Large intestine (tissue), 3 donors: Measurements from ENCODE around the gene MYBL2. TPM values are rescaled to one million over a fixed set of nuclear protein-coding genes. Genes with fewer than 3 reads are reported as not detected.

Source experiments
- DNase-seq, 2 donors: peaks; one replicate each; pipeline versions ENCODE4 v3.0.0 to v3.0.0-alpha.2; 2013
- H3K27ac ChIP-seq: one replicate; pipeline ENCODE4 v1.5.1; 2013; ENCODE audit warnings: low read length
- H3K27me3 ChIP-seq: 2 replicates; pipeline ENCODE4 v1.6.1; 2013; ENCODE audit warnings: low read length; ENCODE audit not compliant: control insufficient read depth, insufficient read depth
- H3K36me3 ChIP-seq: 2 replicates; pipeline ENCODE4 v1.6.1; 2013; ENCODE audit warnings: low read length; ENCODE audit not compliant: control insufficient read depth, insufficient read depth
- H3K4me1 ChIP-seq: one replicate; pipeline ENCODE4 v1.6.1; 2013; ENCODE audit warnings: low read length; ENCODE audit not compliant: control insufficient read depth, insufficient read depth
- H3K4me3 ChIP-seq: one replicate; pipeline ENCODE4 v1.5.1; 2013; ENCODE audit warnings: low read length
- H3K9me3 ChIP-seq: one replicate; pipeline ENCODE4 v1.6.1; 2013; ENCODE audit warnings: mild to moderate bottlenecking, low read depth, low read length, moderate library complexity; ENCODE audit not compliant: control insufficient read depth
- WGBS: methylation state at CpG from one replicate; pipeline ENCODE4 v1.1.5; 2013; ENCODE audit warnings: low lambda C conversion rate; ENCODE audit not compliant: insufficient coverage; 5-methylcytosine and 5-hydroxymethylcytosine counted together
- polyA plus RNA-seq: library from polyadenylated mRNA; unstranded; fragments of 120-200 nt; gene quantifications from one replicate; pipeline ENCODE4 v1.2.1, GENCODE V29; 2013

The MYBL2 gene
- polyA plus RNA-seq, 1 donor: 13.0 TPM

GRCh38 chr20:43721097-43721428, 54.1 kb downstream of the MYBL2 start:
- no CpG with 5 or more reads among the region's 2 CpGs for WGBS
- no peaks in the 10 kb centered on the region for H3K27me3 ChIP-seq

GRCh38 chr20:43721429-43722152, 54.7 kb downstream of the MYBL2 start:
- Histone ChIP-seq H3K4me1 (no peaks in the 10 kb centered on the region), H3K27me3 (no peaks in the 10 kb centered on the region), H3K36me3 (no peaks in the 10 kb centered on the region), H3K27ac (no peak overlapping the region), H3K9me3 (no peaks in the 10 kb centered on the region), H3K4me3 (no peak overlapping the region)
- WGBS: no CpG with 5 or more reads among the region's 15 CpGs
- DNase-seq: no peak

More at GRCh38 chr20:43721097-43721428, 54.1 kb downstream of the MYBL2 start:
- Histone ChIP-seq H3K4me3 (no peak overlapping the region), H3K4me1 (no peaks in the 10 kb centered on the region), H3K27ac (no peak overlapping the region), H3K9me3 (no peaks in the 10 kb centered on the region), H3K36me3 (no peaks in the 10 kb centered on the region)
- no peak for DNase-seq

- no peak for DNase-seq
- WGBS: 57% methylated on average over 5 of the region's 8 CpGs
- Histone ChIP-seq H3K4me3 (no peak overlapping the region), H3K27ac (no peak overlapping the region), H3K4me1 (no peaks in the 10 kb centered on the region), H3K9me3 (no peaks in the 10 kb centered on the region), H3K36me3 (no peaks in the 10 kb centered on the region), H3K27me3 (no peaks in the 10 kb centered on the region)
Measured at GRCh38 chr20:43722153-43722505, 55.2 kb downstream of the MYBL2 start.

- no peaks in the 10 kb centered on the region for H3K9me3 ChIP-seq
- no peaks in the 10 kb centered on the region for H3K36me3 ChIP-seq
- no peaks in the 10 kb centered on the region for H3K4me1 ChIP-seq
- H3K4me3 ChIP-seq: no peak overlapping the region
- no CpG with 5 or more reads among the region's 4 CpGs for WGBS
- H3K27me3 ChIP-seq: no peaks in the 10 kb centered on the region
- H3K27ac ChIP-seq: no peak overlapping the region
- no peak for DNase-seq
Measured at GRCh38 chr20:43723186-43723585, 56.3 kb downstream of the MYBL2 start.

GRCh38 chr20:43723735-43724134, 56.8 kb downstream of the MYBL2 start:
- no peaks in the 10 kb centered on the region for H3K4me1 ChIP-seq
- H3K4me3 ChIP-seq: no peak overlapping the region
- no peaks in the 10 kb centered on the region for H3K27me3 ChIP-seq
- H3K27ac ChIP-seq: no peak overlapping the region
- DNase-seq: no peak
- H3K9me3 ChIP-seq: no peaks in the 10 kb centered on the region
- no CpG with 5 or more reads among the region's 3 CpGs for WGBS
- no peaks in the 10 kb centered on the region for H3K36me3 ChIP-seq

- H3K4me3 ChIP-seq: no peak overlapping the region
- WGBS: no CpG with 5 or more reads among the region's 5 CpGs
- no peaks in the 10 kb centered on the region for H3K36me3 ChIP-seq
- H3K27me3 ChIP-seq: no peaks in the 10 kb centered on the region
- DNase-seq: no peak
- H3K9me3 ChIP-seq: no peaks in the 10 kb centered on the region
- H3K27ac ChIP-seq: no peak overlapping the region
- H3K4me1 ChIP-seq: no peaks in the 10 kb centered on the region
Measured at GRCh38 chr20:43724383-43724782, 57.5 kb downstream of the MYBL2 start.

GRCh38 chr20:43725666-43726065, 58.8 kb downstream of the MYBL2 start:
- H3K27ac ChIP-seq: no peak overlapping the region
- WGBS: no CpG with 5 or more reads among the region's 2 CpGs
- no peaks in the 10 kb centered on the region for H3K9me3 ChIP-seq
- H3K27me3 ChIP-seq: no peaks in the 10 kb centered on the region
- H3K36me3 ChIP-seq: no peaks in the 10 kb centered on the region
- no peak for DNase-seq
- H3K4me1 ChIP-seq: no peaks in the 10 kb centered on the region
- H3K4me3 ChIP-seq: no peak overlapping the region

- no peaks in the 10 kb centered on the region for H3K4me1 ChIP-seq
- H3K9me3 ChIP-seq: no peaks in the 10 kb centered on the region
- H3K36me3 ChIP-seq: no peaks in the 10 kb centered on the region
- no peak overlapping the region for H3K4me3 ChIP-seq
- no peak for DNase-seq
- WGBS: 50% methylated on average over 2 of the region's 10 CpGs
- no peaks in the 10 kb centered on the region for H3K27me3 ChIP-seq
- H3K27ac ChIP-seq: no peak overlapping the region
Measured at GRCh38 chr20:43726333-43726732, 59.4 kb downstream of the MYBL2 start.

- Histone ChIP-seq H3K27me3 (peaks cover 2% of the 10 kb centered on the region), H3K27ac (no peak within 1 kb of the TSS), H3K9me3 (no peaks in the 10 kb centered on the region), H3K4me3 (no peak within 1 kb of the TSS), H3K4me1 (no peaks in the 10 kb centered on the region), H3K36me3 (no peaks in the 10 kb centered on the region)
- no peak for DNase-seq
- no CpG with 5 or more reads among the region's 11 CpGs for WGBS
Measured at GRCh38 chr20:43726811-43727338, 60.0 kb downstream of the MYBL2 start, which contains the start of gene GTSF1L. TSS of gene GTSF1L (minus strand) at chr20:43727002. CDS start at chr20:43726694, 308 bp downstream.

- Histone ChIP-seq H3K36me3 (no peaks in the 10 kb centered on the region), H3K4me3 (no peak overlapping the region), H3K9me3 (no peaks in the 10 kb centered on the region), H3K27me3 (peaks cover 2% of the 10 kb centered on the region), H3K27ac (no peak overlapping the region), H3K4me1 (no peaks in the 10 kb centered on the region)
- DNase-seq: no peak
- WGBS: 82% methylated on average over 1 of the region's 1 CpG
Measured at GRCh38 chr20:43727980-43728590, 61.2 kb downstream of the MYBL2 start.
